Measurements from ENCODE around the gene SLC13A3.

Gene SLC13A3

GRCh38 chr20:46651091-46651962, at the start of gene SLC13A3:
SLC13A3 (minus strand) TSS chr20:46651459; CDS start chr20:46651421, 38 bp downstream.
- H3K4me3 Mint-ChIP-seq, result no peak within 1 kb of the TSS
- ATAC-seq (replicated peaks; ENCODE audit: extremely low read depth, poor library complexity, severe bottlenecking), result no peak

GRCh38 chr20:46701057-46701456, 49.8 kb upstream of the SLC13A3 start:
- Mint-ChIP-seq H3K27me3 (peaks cover 61% of the 10 kb centered on the region), H3K9me3 (no peaks in the 10 kb centered on the region), H3K27ac (ENCODE audit: low read depth) (no peak overlapping the region), H3K4me3 (no peak overlapping the region), H3K36me3 (ENCODE audit: insufficient read depth) (no peaks in the 10 kb centered on the region), H3K4me1 (no peaks in the 10 kb centered on the region)
- no peak for ATAC-seq (replicated peaks; ENCODE audit: extremely low read depth, poor library complexity, severe bottlenecking)
- DNase-seq (ENCODE audit: low spot score in 2 of 2), result no peak

More at GRCh38 chr20:46651091-46651962, at the start of gene SLC13A3:
- H3K9me3 Mint-ChIP-seq, result no peaks in the 10 kb centered on the region
- H3K36me3 Mint-ChIP-seq (ENCODE audit: insufficient read depth), result peaks cover 1% of the 10 kb centered on the region
- H3K27me3 Mint-ChIP-seq, result peaks cover 53% of the 10 kb centered on the region
- H3K27ac Mint-ChIP-seq (ENCODE audit: low read depth), result no peak within 1 kb of the TSS
- DNase-seq (ENCODE audit: low spot score in 2 of 2), result no peak
- H3K4me1 Mint-ChIP-seq, result peaks cover 10% of the 10 kb centered on the region

GRCh38 chr20:46700481-46700880, 49.2 kb upstream of the SLC13A3 start:
- H3K4me3 Mint-ChIP-seq, result no peak overlapping the region
- H3K27me3 Mint-ChIP-seq, result peaks cover 61% of the 10 kb centered on the region
- DNase-seq (ENCODE audit: low spot score in 2 of 2) (no peak), ATAC-seq (replicated peaks; ENCODE audit: extremely low read depth, poor library complexity, severe bottlenecking) (no peak)
- no peaks in the 10 kb centered on the region for H3K4me1 Mint-ChIP-seq
- no peak overlapping the region for H3K27ac Mint-ChIP-seq (ENCODE audit: low read depth)
- H3K9me3 Mint-ChIP-seq, result no peaks in the 10 kb centered on the region
- no peaks in the 10 kb centered on the region for H3K36me3 Mint-ChIP-seq (ENCODE audit: insufficient read depth)

GRCh38 chr20:46699651-46700359, 48.5 kb upstream of the SLC13A3 start:
- H3K9me3 Mint-ChIP-seq, result no peaks in the 10 kb centered on the region
- ATAC-seq (replicated peaks; ENCODE audit: extremely low read depth, poor library complexity, severe bottlenecking) (no peak), DNase-seq (ENCODE audit: low spot score in 2 of 2) (no peak)
- peaks cover 57% of the 10 kb centered on the region for H3K27me3 Mint-ChIP-seq
- H3K36me3 Mint-ChIP-seq (ENCODE audit: insufficient read depth), result no peaks in the 10 kb centered on the region
- no peak overlapping the region for H3K27ac Mint-ChIP-seq (ENCODE audit: low read depth)
- no peaks in the 10 kb centered on the region for H3K4me1 Mint-ChIP-seq
- H3K4me3 Mint-ChIP-seq, result no peak overlapping the region

GRCh38 chr20:46698788-46699187, 47.5 kb upstream of the SLC13A3 start:
- peaks cover 6% of the 10 kb centered on the region for H3K4me1 Mint-ChIP-seq

GRCh38 chr20:46696791-46697279, 45.6 kb upstream of the SLC13A3 start:
- Mint-ChIP-seq H3K27me3 (peaks cover 43% of the 10 kb centered on the region), H3K4me1 (peaks cover 6% of the 10 kb centered on the region), H3K27ac (ENCODE audit: low read depth) (no peak overlapping the region), H3K4me3 (no peak overlapping the region), H3K36me3 (ENCODE audit: insufficient read depth) (no peaks in the 10 kb centered on the region), H3K9me3 (no peaks in the 10 kb centered on the region)
- DNase-seq (ENCODE audit: low spot score in 2 of 2) (no peak), ATAC-seq (replicated peaks; ENCODE audit: extremely low read depth, poor library complexity, severe bottlenecking) (no peak)

More at GRCh38 chr20:46698788-46699187, 47.5 kb upstream of the SLC13A3 start:
- Mint-ChIP-seq H3K36me3 (ENCODE audit: insufficient read depth) (no peaks in the 10 kb centered on the region), H3K27me3 (peaks cover 47% of the 10 kb centered on the region), H3K4me3 (no peak overlapping the region), H3K9me3 (no peaks in the 10 kb centered on the region), H3K27ac (ENCODE audit: low read depth) (no peak overlapping the region)
- DNase-seq (ENCODE audit: low spot score in 2 of 2) (no peak), ATAC-seq (replicated peaks; ENCODE audit: extremely low read depth, poor library complexity, severe bottlenecking) (no peak)

- H3K27ac Mint-ChIP-seq (ENCODE audit: low read depth), result no peak overlapping the region
- no peak for DNase-seq (ENCODE audit: low spot score in 2 of 2)
These were observed 44.6 kb upstream of the SLC13A3 start for GRCh38 chr20:46695892-46696291.

GRCh38 chr20:46694484-46694883, 43.2 kb upstream of the SLC13A3 start:
- H3K9me3 Mint-ChIP-seq, result no peaks in the 10 kb centered on the region
- peaks cover 22% of the 10 kb centered on the region for H3K27me3 Mint-ChIP-seq
- H3K36me3 Mint-ChIP-seq (ENCODE audit: insufficient read depth), result peaks cover 1% of the 10 kb centered on the region
- ATAC-seq (replicated peaks; ENCODE audit: extremely low read depth, poor library complexity, severe bottlenecking), result no peak
- no peak overlapping the region for H3K4me3 Mint-ChIP-seq
- H3K27ac Mint-ChIP-seq (ENCODE audit: low read depth), result no peak overlapping the region
- peaks cover 15% of the 10 kb centered on the region for H3K4me1 Mint-ChIP-seq
- no peak for DNase-seq (ENCODE audit: low spot score in 2 of 2)

More at GRCh38 chr20:46695892-46696291, 44.6 kb upstream of the SLC13A3 start:
- Mint-ChIP-seq H3K36me3 (ENCODE audit: insufficient read depth) (no peaks in the 10 kb centered on the region), H3K4me3 (no peak overlapping the region), H3K4me1 (peaks cover 6% of the 10 kb centered on the region), H3K9me3 (no peaks in the 10 kb centered on the region), H3K27me3 (peaks cover 36% of the 10 kb centered on the region)
- no peak for ATAC-seq (replicated peaks; ENCODE audit: extremely low read depth, poor library complexity, severe bottlenecking)

GRCh38 chr20:46691196-46691595, 39.9 kb upstream of the SLC13A3 start:
- Mint-ChIP-seq H3K4me1 (peaks cover 41% of the 10 kb centered on the region), H3K27me3 (no peaks in the 10 kb centered on the region), H3K9me3 (no peaks in the 10 kb centered on the region), H3K36me3 (ENCODE audit: insufficient read depth) (peaks cover 11% of the 10 kb centered on the region), H3K4me3 (no peak overlapping the region), H3K27ac (ENCODE audit: low read depth) (no peak overlapping the region)
- ATAC-seq (replicated peaks; ENCODE audit: extremely low read depth, poor library complexity, severe bottlenecking) (no peak), DNase-seq (ENCODE audit: low spot score in 2 of 2) (no peak)

- ATAC-seq (replicated peaks; ENCODE audit: extremely low read depth, poor library complexity, severe bottlenecking), result no peak
- H3K36me3 Mint-ChIP-seq (ENCODE audit: insufficient read depth), result peaks cover 15% of the 10 kb centered on the region
- no peaks in the 10 kb centered on the region for H3K9me3 Mint-ChIP-seq
These were observed 39.2 kb upstream of the SLC13A3 start for GRCh38 chr20:46690219-46691106.

GRCh38 chr20:46689754-46690085, 38.5 kb upstream of the SLC13A3 start:
- Mint-ChIP-seq H3K4me1 (peaks cover 52% of the 10 kb centered on the region), H3K27me3 (no peaks in the 10 kb centered on the region), H3K4me3 (peak overlapping the region; percentile 92), H3K36me3 (ENCODE audit: insufficient read depth) (peaks cover 19% of the 10 kb centered on the region), H3K9me3 (no peaks in the 10 kb centered on the region), H3K27ac (ENCODE audit: low read depth) (peak overlapping the region; percentile 96)
- DNase-seq (ENCODE audit: low spot score in 2 of 2) (no peak), ATAC-seq (replicated peaks; ENCODE audit: extremely low read depth, poor library complexity, severe bottlenecking) (no peak)

More at GRCh38 chr20:46690219-46691106, 39.2 kb upstream of the SLC13A3 start:
- Mint-ChIP-seq H3K27me3 (no peaks in the 10 kb centered on the region), H3K4me1 (peaks cover 47% of the 10 kb centered on the region), H3K4me3 (peak overlapping the region; percentile 92), H3K27ac (ENCODE audit: low read depth) (peak overlapping the region; percentile 96)
- DNase-seq (ENCODE audit: low spot score in 2 of 2), result no peak

All from central memory CD8-positive, alpha-beta T cell (primary cell).